ENCODE data around the gene ATP2A1.
A peak's percentile ranks its signal among the peaks of the same experiment; 100 is the strongest.

The ATP2A1 gene

DNA sequence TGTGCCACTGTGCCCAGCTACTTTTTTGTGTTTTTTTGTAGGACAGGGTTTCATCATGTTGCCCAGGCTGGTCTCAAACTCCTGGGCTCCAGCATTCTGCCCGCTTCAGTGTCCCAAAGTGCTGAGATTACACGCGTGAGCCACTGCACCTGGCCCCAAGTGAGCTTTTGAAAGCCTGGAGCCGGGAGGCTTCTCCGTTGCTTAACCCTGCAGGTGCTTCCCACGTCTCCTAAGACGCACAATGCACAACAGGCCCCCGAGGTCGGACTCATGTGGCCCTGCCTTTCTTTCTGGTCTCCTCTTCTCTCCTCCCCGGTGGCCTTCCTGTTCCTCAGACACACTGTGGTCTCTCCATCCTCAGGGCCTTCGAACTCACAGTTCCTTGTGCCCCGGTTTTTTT lies 34.3 kb downstream of the ATP2A1 start:
- Histone ChIP-seq H3K27me3 (ENCODE audit: control insufficient read depth, insufficient read depth, low read length) (no peaks in the 10 kb centered on the region), H3K36me3 (ENCODE audit: control insufficient read depth, insufficient read depth, low read length) (peaks cover 29% of the 10 kb centered on the region), H3K4me1 (ENCODE audit: control insufficient read depth, insufficient read depth, low read length) (no peaks in the 10 kb centered on the region), H3K27ac (ENCODE audit: low read depth, low read length) (no peak overlapping the region), H3K4me3 (ENCODE audit: low read depth, low read length) (no peak overlapping the region), H3K9ac (ENCODE audit: low read length) (no peak overlapping the region), H3K9me3 (ENCODE audit: control insufficient read depth, insufficient read depth, low read depth, low read length) (no peaks in the 10 kb centered on the region)

DNA sequence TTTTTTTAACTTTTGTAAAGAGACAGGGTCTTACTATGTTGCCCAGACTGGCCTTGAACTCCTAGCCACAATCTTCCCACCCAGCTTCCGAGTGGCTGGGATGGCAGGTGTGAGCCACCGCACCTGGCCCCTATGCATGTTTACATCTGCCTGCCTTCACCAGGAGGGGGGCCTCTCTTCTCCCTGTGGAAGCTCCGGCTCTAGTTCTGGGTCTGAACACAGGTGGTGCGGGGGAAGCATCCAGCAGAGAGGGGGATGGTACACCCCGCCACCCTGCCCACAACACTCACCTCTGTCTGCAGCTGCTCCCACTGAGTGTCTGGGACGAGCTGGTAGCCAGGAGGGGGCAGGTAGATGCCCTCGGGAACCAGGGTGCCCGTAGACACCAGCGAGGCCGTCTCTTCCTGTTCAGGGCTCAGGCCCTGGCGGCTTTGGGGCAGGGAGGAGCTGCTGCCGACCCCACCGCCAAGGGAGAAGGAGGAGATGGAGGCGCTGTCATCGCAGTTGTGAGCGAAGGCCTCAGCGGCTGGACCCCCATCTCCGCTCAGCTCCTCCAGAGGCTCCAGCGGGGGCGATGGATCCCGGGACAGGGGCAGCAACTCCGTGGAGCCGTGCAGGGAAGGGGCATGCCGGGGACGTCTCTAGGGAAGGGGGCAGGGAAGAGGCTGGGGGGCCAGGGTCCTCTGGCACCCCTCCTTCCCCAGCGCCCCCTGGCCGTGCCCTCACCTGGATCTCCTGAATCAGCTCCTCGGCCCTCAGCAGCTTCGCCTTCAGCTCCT lies 35.8 kb downstream of the ATP2A1 start:
- Histone ChIP-seq H3K4me1 (ENCODE audit: control insufficient read depth, insufficient read depth, low read length) (no peaks in the 10 kb centered on the region), H3K4me3 (ENCODE audit: low read depth, low read length) (no peak overlapping the region), H3K27me3 (ENCODE audit: control insufficient read depth, insufficient read depth, low read length) (no peaks in the 10 kb centered on the region), H3K9ac (ENCODE audit: low read length) (no peak overlapping the region), H3K27ac (ENCODE audit: low read depth, low read length) (no peak overlapping the region), H3K36me3 (ENCODE audit: control insufficient read depth, insufficient read depth, low read length) (peaks cover 28% of the 10 kb centered on the region), H3K9me3 (ENCODE audit: control insufficient read depth, insufficient read depth, low read depth, low read length) (no peaks in the 10 kb centered on the region)

DNA sequence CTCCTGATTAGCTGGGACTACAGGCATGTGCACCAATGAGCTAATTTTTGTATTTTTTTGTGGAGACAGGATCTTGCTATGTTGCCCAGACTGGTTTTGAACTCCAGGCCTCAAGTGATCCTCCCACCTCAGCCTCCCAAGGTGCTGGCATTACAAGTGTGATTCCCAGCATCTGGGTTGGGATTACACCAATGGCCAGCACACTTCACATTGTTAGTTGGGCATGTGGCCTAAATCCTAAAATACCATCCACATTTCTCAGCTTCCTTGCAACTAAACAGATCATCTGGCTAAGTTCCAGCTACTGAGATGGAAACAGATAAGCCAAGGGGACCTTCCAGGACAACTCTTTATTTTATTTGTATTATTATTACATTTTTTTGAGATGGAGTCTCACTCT lies 36.9 kb downstream of the ATP2A1 start:
- Histone ChIP-seq H3K27ac (ENCODE audit: low read depth, low read length) (no peak overlapping the region), H3K9me3 (ENCODE audit: control insufficient read depth, insufficient read depth, low read depth, low read length) (no peaks in the 10 kb centered on the region), H3K4me3 (ENCODE audit: low read depth, low read length) (no peak overlapping the region), H3K4me1 (ENCODE audit: control insufficient read depth, insufficient read depth, low read length) (no peaks in the 10 kb centered on the region), H3K9ac (ENCODE audit: low read length) (no peak overlapping the region), H3K27me3 (ENCODE audit: control insufficient read depth, insufficient read depth, low read length) (no peaks in the 10 kb centered on the region), H3K36me3 (ENCODE audit: control insufficient read depth, insufficient read depth, low read length) (peaks cover 34% of the 10 kb centered on the region)

- Histone ChIP-seq H3K27me3 (ENCODE audit: control insufficient read depth, insufficient read depth, low read length) (no peaks in the 10 kb centered on the region), H3K27ac (ENCODE audit: low read depth, low read length) (no peak overlapping the region), H3K4me3 (ENCODE audit: low read depth, low read length) (no peak overlapping the region), H3K4me1 (ENCODE audit: control insufficient read depth, insufficient read depth, low read length) (no peaks in the 10 kb centered on the region), H3K36me3 (ENCODE audit: control insufficient read depth, insufficient read depth, low read length) (peaks cover 28% of the 10 kb centered on the region), H3K9ac (ENCODE audit: low read length) (no peak overlapping the region), H3K9me3 (ENCODE audit: control insufficient read depth, insufficient read depth, low read depth, low read length) (no peaks in the 10 kb centered on the region)
Observed at GRCh38 chr16:28917095-28917494, 38.8 kb downstream of the ATP2A1 start.

DNA sequence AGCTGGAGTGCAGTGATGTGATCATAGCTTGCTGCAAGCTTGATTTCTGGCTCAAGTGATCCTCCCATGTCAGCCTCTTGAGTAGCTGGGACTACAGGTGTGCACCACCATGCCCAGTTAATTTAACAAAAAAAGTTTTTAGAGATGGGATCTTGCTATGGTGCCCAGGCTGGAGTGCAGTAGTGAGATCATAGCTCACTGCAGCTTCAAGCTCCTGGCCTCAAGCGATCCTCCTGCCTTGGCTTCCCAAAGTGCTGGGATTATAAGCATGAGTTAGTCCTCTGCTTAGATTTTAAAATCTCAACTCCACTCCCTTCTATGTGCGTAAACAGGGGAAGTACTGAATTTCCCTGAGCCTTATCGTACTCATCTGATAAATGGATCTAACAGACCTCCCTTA lies 40.4 kb downstream of the ATP2A1 start:
- Histone ChIP-seq H3K4me1 (ENCODE audit: control insufficient read depth, insufficient read depth, low read length) (peaks cover 2% of the 10 kb centered on the region; the same call in 1 of the 2 replicates), H3K9ac (ENCODE audit: low read length) (no peak overlapping the region), H3K4me3 (ENCODE audit: low read depth, low read length) (no peak overlapping the region), H3K9me3 (ENCODE audit: control insufficient read depth, insufficient read depth, low read depth, low read length) (no peaks in the 10 kb centered on the region), H3K27me3 (ENCODE audit: control insufficient read depth, insufficient read depth, low read length) (no peaks in the 10 kb centered on the region), H3K27ac (ENCODE audit: low read depth, low read length) (no peak overlapping the region), H3K36me3 (ENCODE audit: control insufficient read depth, insufficient read depth, low read length) (peaks cover 28% of the 10 kb centered on the region)

DNA sequence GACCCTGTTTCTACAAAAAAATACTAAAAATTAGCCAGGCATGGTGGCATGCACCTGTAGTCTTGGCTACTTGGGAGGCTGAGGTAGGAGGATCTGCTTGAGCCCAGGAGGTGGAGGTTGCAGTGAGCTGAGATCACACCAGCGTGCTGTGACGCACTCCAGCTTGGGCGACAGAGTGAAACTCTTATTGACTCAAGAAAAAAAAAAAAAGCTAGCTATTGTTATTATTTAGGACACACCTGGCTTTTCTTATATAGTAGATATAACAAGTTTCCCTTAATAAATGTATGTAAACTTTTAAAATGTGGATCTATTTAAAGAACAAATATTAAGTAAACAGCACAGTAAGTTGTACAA lies 44.9 kb downstream of the ATP2A1 start:
- Histone ChIP-seq H3K4me3 (ENCODE audit: low read depth, low read length) (no peak overlapping the region), H3K9me3 (ENCODE audit: control insufficient read depth, insufficient read depth, low read depth, low read length) (no peaks in the 10 kb centered on the region), H3K27me3 (ENCODE audit: control insufficient read depth, insufficient read depth, low read length) (no peaks in the 10 kb centered on the region), H3K36me3 (ENCODE audit: control insufficient read depth, insufficient read depth, low read length) (peaks cover 11% of the 10 kb centered on the region), H3K4me1 (ENCODE audit: control insufficient read depth, insufficient read depth, low read length) (peaks cover 3% of the 10 kb centered on the region; the same call in 1 of the 2 replicates), H3K27ac (ENCODE audit: low read depth, low read length) (no peak overlapping the region), H3K9ac (ENCODE audit: low read length) (no peak overlapping the region)

DNA sequence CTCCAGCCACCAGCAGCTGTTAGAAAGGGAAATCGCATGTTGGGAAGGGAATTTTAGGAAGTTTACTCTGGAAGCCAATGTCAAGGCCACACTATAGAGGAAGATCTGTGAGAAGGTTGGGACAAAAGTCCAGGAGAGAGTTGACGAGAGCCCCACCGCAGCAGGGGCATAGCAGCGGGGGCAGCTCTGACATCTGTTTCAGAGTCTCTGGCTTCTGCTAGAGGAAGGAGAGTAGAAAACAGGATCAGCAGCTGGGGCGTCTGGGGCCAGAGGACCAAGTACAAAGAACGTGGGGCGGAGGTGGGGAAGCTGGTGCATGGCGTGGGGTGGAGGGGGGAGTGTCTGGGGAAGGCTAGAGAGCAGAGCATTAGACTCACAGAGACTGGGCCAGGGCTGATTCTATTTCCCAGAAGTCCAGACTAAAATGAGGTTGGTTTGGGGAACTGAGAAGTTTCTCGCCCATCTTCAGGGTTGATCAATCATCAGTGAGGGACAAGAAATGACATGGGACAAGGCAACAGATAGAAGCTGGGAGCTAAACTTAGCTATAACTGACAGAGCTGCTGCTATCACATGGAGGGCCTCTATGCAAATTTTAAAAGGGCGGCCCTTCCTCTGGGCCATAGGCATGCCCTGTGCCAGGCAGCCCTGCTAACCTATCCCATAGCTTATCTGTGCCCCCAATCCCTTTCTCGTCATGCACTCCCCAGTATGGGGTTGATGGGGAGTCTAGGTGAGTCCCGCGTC lies 45.5 kb downstream of the ATP2A1 start:
- Histone ChIP-seq H3K9ac (ENCODE audit: low read length) (peak overlapping the region; percentile 72), H3K36me3 (ENCODE audit: control insufficient read depth, insufficient read depth, low read length) (peaks cover 9% of the 10 kb centered on the region), H3K9me3 (ENCODE audit: control insufficient read depth, insufficient read depth, low read depth, low read length) (no peaks in the 10 kb centered on the region), H3K27me3 (ENCODE audit: control insufficient read depth, insufficient read depth, low read length) (no peaks in the 10 kb centered on the region), H3K4me3 (ENCODE audit: low read depth, low read length) (peak overlapping the region; percentile 69), H3K4me1 (ENCODE audit: control insufficient read depth, insufficient read depth, low read length) (peaks cover 3% of the 10 kb centered on the region; the same call in 1 of the 2 replicates), H3K27ac (ENCODE audit: low read depth, low read length) (no peak overlapping the region)

DNA sequence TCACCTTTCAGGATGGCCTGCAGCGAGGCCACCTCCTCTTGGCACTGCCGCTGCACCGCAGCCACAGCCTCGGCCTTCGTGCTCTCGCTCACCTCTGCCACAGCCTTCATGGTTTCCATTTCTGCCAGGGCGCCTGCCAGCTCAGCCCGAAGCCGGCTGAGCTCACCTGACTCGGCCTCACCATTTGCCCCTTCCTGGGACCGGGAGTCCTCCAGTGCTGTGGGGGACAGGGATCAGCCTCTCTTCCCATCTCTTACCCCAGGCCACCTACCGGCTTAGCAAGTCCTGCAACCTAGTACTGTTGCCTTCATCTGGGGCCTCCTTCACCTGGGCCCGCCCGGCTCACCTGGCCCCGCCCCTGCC lies 46.1 kb downstream of the ATP2A1 start:
- no peaks in the 10 kb centered on the region for H3K9me3 ChIP-seq (ENCODE audit: control insufficient read depth, insufficient read depth, low read depth, low read length)
- H3K27me3 ChIP-seq (ENCODE audit: control insufficient read depth, insufficient read depth, low read length), result no peaks in the 10 kb centered on the region
- H3K9ac ChIP-seq (ENCODE audit: low read length), result peak overlapping the region; percentile 72
- H3K36me3 ChIP-seq (ENCODE audit: control insufficient read depth, insufficient read depth, low read length), result peaks cover 3% of the 10 kb centered on the region; the same call in 1 of the 2 replicates
- peaks cover 3% of the 10 kb centered on the region; the same call in 1 of the 2 replicates for H3K4me1 ChIP-seq (ENCODE audit: control insufficient read depth, insufficient read depth, low read length)
- H3K27ac ChIP-seq (ENCODE audit: low read depth, low read length), result no peak overlapping the region
- peak overlapping the region; percentile 69 for H3K4me3 ChIP-seq (ENCODE audit: low read depth, low read length)

GRCh38 chr16:28924762-28925385 lies 46.6 kb downstream of the ATP2A1 start, which contains the start of gene RABEP2:
RABEP2 (minus strand) TSS chr16:28925238; CDS start chr16:28925163, 75 bp downstream.
- Histone ChIP-seq H3K27ac (ENCODE audit: low read depth, low read length) (peak within 1 kb of the TSS; percentile 95), H3K27me3 (ENCODE audit: control insufficient read depth, insufficient read depth, low read length) (no peaks in the 10 kb centered on the region), H3K9ac (ENCODE audit: low read length) (peak within 1 kb of the TSS; percentile 93), H3K9me3 (ENCODE audit: control insufficient read depth, insufficient read depth, low read depth, low read length) (no peaks in the 10 kb centered on the region), H3K36me3 (ENCODE audit: control insufficient read depth, insufficient read depth, low read length) (no peaks in the 10 kb centered on the region; the same call in 1 of the 2 replicates), H3K4me1 (ENCODE audit: control insufficient read depth, insufficient read depth, low read length) (peaks cover 3% of the 10 kb centered on the region; the same call in 1 of the 2 replicates), H3K4me3 (ENCODE audit: low read depth, low read length) (peak within 1 kb of the TSS; percentile 69)

- Histone ChIP-seq H3K9me3 (ENCODE audit: control insufficient read depth, insufficient read depth, low read depth, low read length) (no peaks in the 10 kb centered on the region), H3K9ac (ENCODE audit: low read length) (peak overlapping the region; percentile 93), H3K4me3 (ENCODE audit: low read depth, low read length) (peak overlapping the region; percentile 69), H3K27ac (ENCODE audit: low read depth, low read length) (peak overlapping the region; percentile 95), H3K36me3 (ENCODE audit: control insufficient read depth, insufficient read depth, low read length) (no peaks in the 10 kb centered on the region; the same call in 1 of the 2 replicates), H3K27me3 (ENCODE audit: control insufficient read depth, insufficient read depth, low read length) (no peaks in the 10 kb centered on the region), H3K4me1 (ENCODE audit: control insufficient read depth, insufficient read depth, low read length) (peaks cover 3% of the 10 kb centered on the region; the same call in 1 of the 2 replicates)
Observed at GRCh38 chr16:28925386-28926228, 47.3 kb downstream of the ATP2A1 start.

Measured in HUES6 (cell line).